Osteocyte (in vitro differentiated cells): Measurements from ENCODE around the gene WNK1. TPM values are rescaled to one million over a fixed set of nuclear protein-coding genes. Genes with fewer than 3 reads are reported as not detected.
"Not testable (repeated sequence)": the region's sequence is repeated elsewhere in the genome, so short reads cannot be mapped to it uniquely, and the experiment has no call there.

Source experiments
- DNase-seq: peaks from one replicate; pipeline ENCODE4 v3.0.0; 2021; ENCODE audit warnings: mixed read lengths; ENCODE audit not compliant: unreplicated experiment; ENCODE audit errors: extremely low spot score
- H3K27ac Mint-ChIP-seq: one replicate; pipeline ENCODE4 v1.8.0; 2021; ENCODE audit warnings: mild to moderate bottlenecking, mixed read lengths; ENCODE audit not compliant: unreplicated experiment
- H3K27me3 Mint-ChIP-seq: one replicate; pipeline ENCODE4 v1.8.0; 2021; ENCODE audit warnings: mixed read lengths; ENCODE audit not compliant: unreplicated experiment
- H3K36me3 Mint-ChIP-seq: one replicate; pipeline ENCODE4 v1.8.0; 2021; ENCODE audit warnings: mixed read lengths; ENCODE audit not compliant: unreplicated experiment
- H3K4me1 Mint-ChIP-seq: one replicate; pipeline ENCODE4 v1.8.0; 2021; ENCODE audit warnings: mixed read lengths; ENCODE audit not compliant: unreplicated experiment
- H3K4me3 Mint-ChIP-seq: one replicate; pipeline ENCODE4 v1.8.0; 2021; ENCODE audit warnings: mild to moderate bottlenecking, moderate library complexity, mixed read lengths; ENCODE audit not compliant: unreplicated experiment
- H3K9me3 Mint-ChIP-seq: one replicate; pipeline ENCODE4 v1.8.0; 2021; ENCODE audit warnings: mixed read lengths; ENCODE audit not compliant: unreplicated experiment
- long read RNA-seq: library from polyadenylated mRNA; unstranded; transcript quantifications from one replicate; pipeline ENCODE4 v2.0.0, GENCODE V29; 2021
- total RNA-seq: library from RNA; stranded (reverse); gene quantifications from 2 replicates; pipeline ENCODE4 v1.2.1, GENCODE V29; 2021
- TF ChIP-seq, protein P1 (sequence below): fragments of 200-600 bp; sonication (generic); IDR thresholded peaks from 2 replicates; pipeline ENCODE4 v1.5.0; 2021; ENCODE audit warnings: antibody characterized with exemption, mild to moderate bottlenecking, moderate library complexity

Gene WNK1
- 186 and 188 TPM in 2 replicates for total RNA-seq
- long read RNA-seq, partial matches to known transcripts, result 6 of 61 reads
- long read RNA-seq, other reads (novel, unspliced or antisense), result 53 of 61 reads

GRCh38 chr12:751999-752694, at the start of gene WNK1:
TSS of gene WNK1 (plus strand) at chr12:752579. CDS start at chr12:753566, 987 bp downstream.
- Mint-ChIP-seq H3K27ac (peak within 1 kb of the TSS; percentile 94), H3K9me3 (no peaks in the 10 kb centered on the region)
- DNase-seq, result peak; percentile 99

DNA sequence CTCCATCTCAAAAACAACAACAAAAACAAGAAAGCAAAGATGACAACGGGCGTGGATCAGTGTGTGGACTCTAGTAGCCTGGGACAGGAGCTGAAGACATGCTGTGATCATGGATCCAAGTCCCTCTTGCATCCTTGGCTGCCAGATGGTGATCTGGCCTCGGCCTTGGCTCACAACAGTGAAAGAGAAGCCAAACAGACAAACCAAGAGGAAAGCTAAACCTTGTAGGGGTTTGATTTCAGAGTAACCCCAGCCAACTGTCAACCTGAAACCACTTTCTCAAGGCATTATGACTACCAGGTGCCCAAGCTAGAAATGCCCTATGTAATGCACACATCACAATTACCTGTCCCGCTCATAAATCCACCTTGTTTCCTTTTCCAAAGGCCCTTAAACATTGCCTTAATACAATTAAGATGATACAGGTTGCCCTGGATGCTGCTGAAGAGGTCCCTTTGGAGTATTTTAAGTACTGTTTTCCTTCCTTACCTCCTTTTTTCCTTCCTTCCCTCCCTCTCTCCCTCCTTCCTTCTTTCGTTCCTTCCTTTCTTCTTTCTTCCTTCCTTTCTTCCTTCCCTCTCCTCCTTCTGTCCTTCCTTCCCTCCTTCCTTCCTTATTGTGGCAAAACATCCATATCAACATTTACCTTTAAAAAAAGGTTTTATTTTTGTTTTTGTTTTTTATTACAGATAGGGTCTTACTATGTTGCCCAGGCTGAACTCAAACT, 47.7 kb upstream of the WNK1 start:
- TF ChIP-seq, protein P1, sequence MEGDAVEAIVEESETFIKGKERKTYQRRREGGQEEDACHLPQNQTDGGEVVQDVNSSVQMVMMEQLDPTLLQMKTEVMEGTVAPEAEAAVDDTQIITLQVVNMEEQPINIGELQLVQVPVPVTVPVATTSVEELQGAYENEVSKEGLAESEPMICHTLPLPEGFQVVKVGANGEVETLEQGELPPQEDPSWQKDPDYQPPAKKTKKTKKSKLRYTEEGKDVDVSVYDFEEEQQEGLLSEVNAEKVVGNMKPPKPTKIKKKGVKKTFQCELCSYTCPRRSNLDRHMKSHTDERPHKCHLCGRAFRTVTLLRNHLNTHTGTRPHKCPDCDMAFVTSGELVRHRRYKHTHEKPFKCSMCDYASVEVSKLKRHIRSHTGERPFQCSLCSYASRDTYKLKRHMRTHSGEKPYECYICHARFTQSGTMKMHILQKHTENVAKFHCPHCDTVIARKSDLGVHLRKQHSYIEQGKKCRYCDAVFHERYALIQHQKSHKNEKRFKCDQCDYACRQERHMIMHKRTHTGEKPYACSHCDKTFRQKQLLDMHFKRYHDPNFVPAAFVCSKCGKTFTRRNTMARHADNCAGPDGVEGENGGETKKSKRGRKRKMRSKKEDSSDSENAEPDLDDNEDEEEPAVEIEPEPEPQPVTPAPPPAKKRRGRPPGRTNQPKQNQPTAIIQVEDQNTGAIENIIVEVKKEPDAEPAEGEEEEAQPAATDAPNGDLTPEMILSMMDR, result no peak
- no peak for DNase-seq
- peaks cover 6% of the 10 kb centered on the region for H3K27me3 Mint-ChIP-seq
- peaks cover 10% of the 10 kb centered on the region for H3K4me1 Mint-ChIP-seq
- no peaks in the 10 kb centered on the region for H3K36me3 Mint-ChIP-seq
- H3K4me3 Mint-ChIP-seq, result no peak overlapping the region
- no peak overlapping the region for H3K27ac Mint-ChIP-seq
- H3K9me3 Mint-ChIP-seq, result no peaks in the 10 kb centered on the region

More at GRCh38 chr12:751999-752694, at the start of gene WNK1:
- Mint-ChIP-seq H3K4me3 (peak within 1 kb of the TSS; percentile 95), H3K27me3 (no peaks in the 10 kb centered on the region), H3K36me3 (peaks cover 9% of the 10 kb centered on the region), H3K4me1 (peaks cover 23% of the 10 kb centered on the region)
- TF ChIP-seq, protein P1, result no peak

- H3K36me3 Mint-ChIP-seq, H3K27me3 Mint-ChIP-seq, DNase-seq, H3K9me3 Mint-ChIP-seq, H3K27ac Mint-ChIP-seq, H3K4me3 Mint-ChIP-seq: not testable (repeated sequence)
- H3K4me1 Mint-ChIP-seq, result peaks cover 12% of the 10 kb centered on the region
Measured at GRCh38 chr12:708084-708483, 44.3 kb upstream of the WNK1 start.

GRCh38 chr12:709455-710020, 42.8 kb upstream of the WNK1 start:
- peaks cover 16% of the 10 kb centered on the region for H3K4me1 Mint-ChIP-seq
- no peak overlapping the region for H3K27ac Mint-ChIP-seq
- no peaks in the 10 kb centered on the region for H3K9me3 Mint-ChIP-seq
- no peak for DNase-seq
- H3K27me3 Mint-ChIP-seq, result peaks cover 4% of the 10 kb centered on the region
- no peaks in the 10 kb centered on the region for H3K36me3 Mint-ChIP-seq
- TF ChIP-seq, protein P1, result no peak
- H3K4me3 Mint-ChIP-seq, result no peak overlapping the region

DNA sequence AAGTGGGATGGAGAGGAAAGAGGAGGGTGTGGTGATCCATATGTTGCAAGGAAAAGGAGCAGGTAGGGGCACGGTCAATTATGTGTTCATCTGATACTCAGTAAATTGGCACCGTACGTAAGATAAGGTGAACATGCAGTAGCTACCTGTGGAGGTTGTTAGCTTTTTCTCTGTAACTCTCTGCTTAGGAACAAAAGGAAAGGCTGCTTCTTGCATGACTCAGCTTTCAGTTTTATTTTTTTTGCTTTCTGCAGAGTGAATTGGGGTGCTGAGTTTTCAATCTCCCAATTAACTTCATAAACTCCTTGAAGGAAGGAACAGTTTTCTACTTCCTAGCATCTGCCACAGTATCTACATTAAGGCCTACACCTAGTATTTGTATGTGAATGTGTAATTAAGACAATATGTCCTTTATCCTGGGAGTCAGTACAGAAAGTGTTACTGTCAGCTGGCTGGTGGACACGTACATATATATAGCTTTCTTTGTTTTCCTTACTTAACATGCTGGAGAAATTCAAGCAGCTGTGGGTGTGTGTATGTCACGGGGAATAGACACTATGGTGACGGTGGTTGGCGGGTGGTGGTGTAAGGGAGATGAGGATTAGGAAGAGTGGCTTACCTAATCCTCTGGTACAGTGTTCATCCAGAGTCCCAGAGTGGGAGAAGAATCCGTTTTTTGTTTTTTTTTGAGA, 40.1 kb upstream of the WNK1 start:
- Mint-ChIP-seq H3K36me3 (no peaks in the 10 kb centered on the region), H3K27me3 (peaks cover 1% of the 10 kb centered on the region), H3K4me1 (peaks cover 17% of the 10 kb centered on the region), H3K27ac (peak overlapping the region; percentile 86), H3K4me3 (no peak overlapping the region), H3K9me3 (no peaks in the 10 kb centered on the region)
- no peak for DNase-seq
- TF ChIP-seq, protein P1, result no peak
